ENCODE results near the gene FAM20C. TPM values are rescaled to one million over a fixed set of nuclear protein-coding genes. Genes with fewer than 3 reads are reported as not detected.

FAM20C gene
- total RNA-seq, 1 experiment from 2014 or later = 62.6 TPM

GRCh38 chr7:149791-150636 lies 42.4 kb upstream of the FAM20C start:
- peak overlapping the region; percentile 100; a peak in 6 of 7 replicates for H3K27ac Mint-ChIP-seq
- no peaks in the 10 kb centered on the region; the same call in 1 of the 2 replicates for H3K4me1 ChIP-seq (ENCODE audit: insufficient read depth, low read length)
- no peak overlapping the region for H4K91ac ChIP-seq (ENCODE audit: insufficient read length, low read depth, low read length)

More at GRCh38 chr7:149791-150636, 42.4 kb upstream of the FAM20C start:
- no peak overlapping the region for H2BK120ac ChIP-seq (ENCODE audit: low read depth, low read length, poor library complexity, severe bottlenecking)
- no peak overlapping the region for H3K27ac ChIP-seq (ENCODE audit: insufficient read length, low read depth, low read length)
- DNase-seq = peak; percentile 50
- H3K14ac ChIP-seq (ENCODE audit: insufficient read depth, low read length) = peak overlapping the region; percentile 10
- Mint-ChIP-seq H3K36me3 (ENCODE audit: insufficient read depth in 1 of 3, low read depth in 3 of 3) (peaks cover 9 to 23% (median 18%) of the 10 kb centered on the region in 3 experiments; a peak in 6 of 7 replicates), H3K4me3 (peak overlapping the region; percentile 87 to 96; a peak in 4 of 5 replicates), H3K27me3 (ENCODE audit: low read depth) (peaks cover 2% of the 10 kb centered on the region), H3K9me3 (no peaks in the 10 kb centered on the region; a peak in 1 of 5 replicates), H3K4me1 (peaks cover 13 to 14% of the 10 kb centered on the region in 2 experiments)
- H3K79me2 ChIP-seq (ENCODE audit: insufficient read depth, low read length) = no peaks in the 10 kb centered on the region
- peak overlapping the region; percentile 70 for H3K18ac ChIP-seq (ENCODE audit: insufficient read length, low read depth, low read length)
- H4K8ac ChIP-seq (replicated peaks; ENCODE audit: insufficient read length, low read depth, low read length) = no peak overlapping the region
- H3K9ac ChIP-seq (ENCODE audit: extremely low read depth, insufficient read length, low read length) = peak overlapping the region; percentile 9
- no peak overlapping the region for H3K56ac ChIP-seq (ENCODE audit: insufficient read length, low read depth, low read length)
- H2AK5ac ChIP-seq (ENCODE audit: insufficient read length, low read length) = no peak overlapping the region
- H3K23me2 ChIP-seq (ENCODE audit: insufficient read length, low read depth, low read length, poor library complexity, severe bottlenecking) = peaks cover 6% of the 10 kb centered on the region
- H3K23ac ChIP-seq (ENCODE audit: insufficient read length, low read depth, low read length) = no peak overlapping the region
- H2BK15ac ChIP-seq (ENCODE audit: low read depth, low read length) = no peak overlapping the region
- no peak overlapping the region for H2BK12ac ChIP-seq (ENCODE audit: insufficient read length, low read depth, low read length)
- no peak overlapping the region for H4K5ac ChIP-seq (ENCODE audit: insufficient read length, low read depth, low read length)
- peak overlapping the region; percentile 21 for H3K4me2 ChIP-seq (ENCODE audit: insufficient read depth, insufficient read length, low read length)
- no peak overlapping the region for H3K4ac ChIP-seq (ENCODE audit: low read depth, low read length)
- no peak overlapping the region for H2BK20ac ChIP-seq (ENCODE audit: low read depth, low read length, poor library complexity, severe bottlenecking)
- H2AFZ ChIP-seq (ENCODE audit: low read length) = no peak overlapping the region
- no peaks in the 10 kb centered on the region for H3K79me1 ChIP-seq (ENCODE audit: insufficient read depth, low read depth, low read length, poor library complexity, severe bottlenecking)
- H4K20me1 ChIP-seq (ENCODE audit: control insufficient read depth, insufficient read depth, insufficient read length) = no peaks in the 10 kb centered on the region
- no peaks in the 10 kb centered on the region for H3K9me3 ChIP-seq (ENCODE audit: control insufficient read depth, low read depth, low read length)
- no peak overlapping the region for H2BK5ac ChIP-seq (ENCODE audit: insufficient read length, low read length)
- TF ChIP-seq, protein P1, sequence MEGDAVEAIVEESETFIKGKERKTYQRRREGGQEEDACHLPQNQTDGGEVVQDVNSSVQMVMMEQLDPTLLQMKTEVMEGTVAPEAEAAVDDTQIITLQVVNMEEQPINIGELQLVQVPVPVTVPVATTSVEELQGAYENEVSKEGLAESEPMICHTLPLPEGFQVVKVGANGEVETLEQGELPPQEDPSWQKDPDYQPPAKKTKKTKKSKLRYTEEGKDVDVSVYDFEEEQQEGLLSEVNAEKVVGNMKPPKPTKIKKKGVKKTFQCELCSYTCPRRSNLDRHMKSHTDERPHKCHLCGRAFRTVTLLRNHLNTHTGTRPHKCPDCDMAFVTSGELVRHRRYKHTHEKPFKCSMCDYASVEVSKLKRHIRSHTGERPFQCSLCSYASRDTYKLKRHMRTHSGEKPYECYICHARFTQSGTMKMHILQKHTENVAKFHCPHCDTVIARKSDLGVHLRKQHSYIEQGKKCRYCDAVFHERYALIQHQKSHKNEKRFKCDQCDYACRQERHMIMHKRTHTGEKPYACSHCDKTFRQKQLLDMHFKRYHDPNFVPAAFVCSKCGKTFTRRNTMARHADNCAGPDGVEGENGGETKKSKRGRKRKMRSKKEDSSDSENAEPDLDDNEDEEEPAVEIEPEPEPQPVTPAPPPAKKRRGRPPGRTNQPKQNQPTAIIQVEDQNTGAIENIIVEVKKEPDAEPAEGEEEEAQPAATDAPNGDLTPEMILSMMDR (conservative IDR thresholded peaks at IDR 0.05) = no peak
- no peak overlapping the region for H3T11ph ChIP-seq (ENCODE audit: low read length)
- no peaks in the 10 kb centered on the region for H3K27me3 ChIP-seq (ENCODE audit: insufficient read depth, low read length)
- no CpG with 5 or more reads among the region's 41 CpGs for WGBS (ENCODE audit: extremely low coverage, insufficient read length, low lambda C conversion rate)
